HepG2 (cell line): ENCODE results near the gene PIGR. TPM values are rescaled to one million over a fixed set of nuclear protein-coding genes. Genes with fewer than 3 reads are reported as not detected.

Source experiments
- CEBPZ ChIP-seq: IDR thresholded peaks from 2 replicates; pipeline ENCODE4 v1.6.1; 2012; ENCODE audit warnings: low read length, improper control_type of control experiment
- FOXJ3 ChIP-seq: sonication (generic); formaldehyde crosslinking; IDR thresholded peaks from 2 replicates; pipeline ENCODE4 v1.4.0; 2020; ENCODE audit warnings: missing genetic modification reagents, mild to moderate bottlenecking, borderline replicate concordance
- FOXO4 ChIP-seq: sonication (generic); formaldehyde crosslinking; conservative IDR thresholded peaks from 2 replicates; pipeline ENCODE4 v1.8.1; 2023; ENCODE audit warnings: missing genetic modification reagents
- GATAD2A ChIP-seq: IDR thresholded peaks from 2 replicates; pipeline ENCODE4 v1.6.1; 2016
- HNRNPLL ChIP-seq: fragments of 200-400 bp; formaldehyde crosslinking; IDR thresholded peaks from 2 replicates; pipeline ENCODE4 v1.6.1; 2017; ENCODE audit warnings: mild to moderate bottlenecking, low read depth, low read length; ENCODE audit not compliant: poor library complexity, severe bottlenecking
- ISL2 ChIP-seq: sonication (generic); formaldehyde crosslinking; IDR thresholded peaks from 2 replicates; pipeline ENCODE4 v1.5.0; 2020; ENCODE audit warnings: missing genetic modification reagents
- JARID2 ChIP-seq: sonication (generic); formaldehyde crosslinking; IDR thresholded peaks from 2 replicates; pipeline ENCODE4 v1.8.1; 2023; ENCODE audit warnings: missing genetic modification reagents, inconsistent platforms; ENCODE audit not compliant: insufficient replicate concordance
- KDM5A ChIP-seq: fragments of 200-600 bp; sonication (generic); IDR thresholded peaks from 2 replicates; pipeline ENCODE4 v1.7.0; 2018; ENCODE audit warnings: antibody characterized with exemption, mild to moderate bottlenecking, low read length, borderline replicate concordance
- KLF12 ChIP-seq: sonication (generic); formaldehyde crosslinking; IDR thresholded peaks from 2 replicates; pipeline ENCODE4 v1.4.0; 2020; ENCODE audit warnings: missing genetic modification reagents, borderline replicate concordance
- MNT ChIP-seq: fragments of 450-650 bp; IDR thresholded peaks from 2 replicates; pipeline ENCODE4 v1.6.1; 2016
- MZF1 ChIP-seq: sonication (generic); formaldehyde crosslinking; IDR thresholded peaks from 2 replicates; pipeline ENCODE4 v1.8.1; 2023; ENCODE audit warnings: mild to moderate bottlenecking, missing genetic modification reagents, borderline replicate concordance
- NAIF1 ChIP-seq: sonication (generic); formaldehyde crosslinking; IDR thresholded peaks from 2 replicates; pipeline ENCODE4 v1.5.0; 2020; ENCODE audit warnings: mild to moderate bottlenecking, missing genetic modification reagents, borderline replicate concordance
- SMC3 ChIP-seq: IDR thresholded peaks from 2 replicates; pipeline ENCODE4 v1.6.1; 2011; ENCODE audit warnings: low read length, improper control_type of control experiment
- SP2 ChIP-seq: sonication (generic); formaldehyde crosslinking; IDR thresholded peaks from 2 replicates; pipeline ENCODE4 v1.5.1; 2020; ENCODE audit warnings: mild to moderate bottlenecking, missing genetic modification reagents
- TARDBP ChIP-seq: sonication (generic); formaldehyde crosslinking; IDR thresholded peaks from 2 replicates; pipeline ENCODE4 v1.8.0; 2022; ENCODE audit warnings: mild to moderate bottlenecking, missing genetic modification reagents
- ZBTB33 ChIP-seq: sonication (generic); formaldehyde crosslinking; IDR thresholded peaks from 2 replicates; pipeline ENCODE4 v1.4.0; 2020; ENCODE audit warnings: missing genetic modification reagents
- ZC3H4 ChIP-seq: sonication (generic); formaldehyde crosslinking; IDR thresholded peaks from 2 replicates; pipeline ENCODE4 v1.4.0; 2020; ENCODE audit warnings: missing genetic modification reagents, borderline replicate concordance
- ZNF275 ChIP-seq: sonication (generic); formaldehyde crosslinking; IDR thresholded peaks from 2 replicates; pipeline ENCODE4 v1.8.0; 2022; ENCODE audit warnings: missing genetic modification reagents, mild to moderate bottlenecking, inconsistent platforms, borderline replicate concordance
- ZNF510 ChIP-seq: sonication (generic); formaldehyde crosslinking; IDR thresholded peaks from 2 replicates; pipeline ENCODE4 v1.4.0; 2020; ENCODE audit warnings: low read depth, mild to moderate bottlenecking, missing genetic modification reagents
- ZNF615 ChIP-seq: sonication (generic); formaldehyde crosslinking; IDR thresholded peaks from 2 replicates; pipeline ENCODE4 v1.5.0; 2020; ENCODE audit warnings: mild to moderate bottlenecking, missing genetic modification reagents, borderline replicate concordance
- polyA plus RNA-seq, 8 experiments: library from polyadenylated mRNA; depleted of rRNA in 3 of 8; stranded (reverse) in 7 of 8; unstranded in 1 of 8; fragments of >200 nt; fragmentation: Illumina TruSeq in 4 of 8; extraction: Trizol in 4 of 8; gene quantifications; 2 replicates each; pipeline versions ENCODE4 v1.2.1 to v1.2.3, GENCODE V29; 2011 to 2016; ENCODE audit warnings: low read depth in 4 of 8, missing spikeins in 1 of 8, mixed read lengths in 1 of 8; ENCODE audit not compliant: insufficient read depth in 1 of 8
- total RNA-seq, 5 experiments: library from RNA; depleted of rRNA; stranded (reverse); fragments of >200 nt; fragmentation: Illumina TruSeq; extraction: Trizol; gene quantifications; 2 replicates each; pipeline ENCODE4 v1.2.3, GENCODE V29; 2016; ENCODE audit warnings: low read depth in 1 of 5

Gene PIGR
- total and polyA plus RNA-seq, 2 of the 13 experiments (the other 11 are each of a cell fraction or from before 2014, with no cell fraction given) = not detected

GRCh38 chr1:206951318-206952100, 5.2 kb upstream of the PIGR start (continued):
- no peak for TF ChIP-seq FOXO4 (CRISPR knock-in tag)
- TF ChIP-seq JARID2 (CRISPR knock-in tag) = no peak
- no peak for TF ChIP-seq SP2 (CRISPR knock-in tag)
- no peak for TF ChIP-seq ZNF275 (CRISPR knock-in tag)
- TF ChIP-seq CEBPZ = no peak
- peak; percentile 40 for TF ChIP-seq GATAD2A (CRISPR knock-in tag)
- no peak for TF ChIP-seq MZF1 (CRISPR knock-in tag)
- no peak for TF ChIP-seq ZNF510
- TF ChIP-seq NAIF1 = no peak
- no peak for TF ChIP-seq KDM5A
- no peak for TF ChIP-seq KLF12 (CRISPR knock-in tag)
- TF ChIP-seq HNRNPLL = no peak
- TF ChIP-seq ZC3H4 (CRISPR knock-in tag) = no peak
- TF ChIP-seq ZBTB33 = no peak
- TF ChIP-seq ZNF615 (CRISPR knock-in tag) = no peak
- 0 out of 2 replicates have a peak, but pooled peaks have one; percentile 20 for TF ChIP-seq TARDBP
- 0 out of 2 replicates have a peak, but pooled peaks have one; percentile 21 for TF ChIP-seq ISL2
- no peak for TF ChIP-seq MNT
- TF ChIP-seq SMC3 = no peak
- 0 out of 2 replicates have a peak, but pooled peaks have one; percentile 48 for TF ChIP-seq FOXJ3 (CRISPR knock-in tag)
